ENCODE measurements around the gene ABCB9.

ABCB9 gene

GRCh38 chr12:122891661-122892525 is 74.4 kb downstream of the ABCB9 start:
- DNase-seq, result no peak

GRCh38 chr12:122889761-122890520 is 76.3 kb downstream of the ABCB9 start:
- DNase-seq, result no peak

DNA sequence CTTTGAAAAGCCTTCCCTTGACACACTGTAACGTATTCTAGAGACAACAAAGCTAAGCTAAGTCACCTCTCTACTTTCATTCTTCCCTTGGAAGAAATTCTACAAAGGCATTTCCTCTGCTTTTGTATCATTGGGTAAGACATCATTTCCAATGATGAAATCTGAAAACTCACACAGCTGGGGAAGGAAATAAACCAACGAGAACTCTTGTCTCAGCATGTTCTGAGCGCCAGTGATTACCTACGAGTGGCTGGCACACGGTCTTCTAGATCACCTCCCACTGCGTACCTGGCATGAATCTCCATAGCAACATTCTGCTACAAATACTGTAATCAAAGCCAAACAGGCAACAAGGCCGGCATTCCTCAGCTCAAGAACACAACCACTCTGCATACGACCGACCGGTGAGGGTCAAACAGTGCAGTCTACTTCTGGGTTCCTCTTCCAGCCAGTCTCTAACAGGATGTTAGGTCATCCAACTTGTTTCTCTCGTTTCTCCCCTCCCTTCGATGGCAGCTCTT is 78.0 kb downstream of the ABCB9 start:
- DNase-seq, result no peak

DNA sequence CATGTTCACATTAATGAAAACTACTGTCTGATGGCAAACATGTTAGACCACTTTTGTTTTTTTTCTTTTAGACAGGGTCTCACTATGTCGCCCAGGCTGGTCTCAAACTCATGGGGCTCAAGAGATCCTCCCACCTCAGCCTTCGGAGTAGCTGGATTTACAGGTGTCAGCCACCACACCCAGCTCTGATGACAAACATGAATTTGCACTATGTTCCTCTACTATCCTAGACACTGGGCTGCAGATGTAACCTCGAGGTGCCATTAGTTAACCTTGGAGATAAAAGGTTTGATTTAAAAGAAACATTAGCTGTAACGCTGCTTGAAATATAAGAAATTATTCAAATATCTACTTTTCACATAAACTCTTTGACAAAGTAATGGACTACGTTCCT is 78.4 kb downstream of the ABCB9 start:
- no peak for DNase-seq

GRCh38 chr12:122886851-122887818 is 79.1 kb downstream of the ABCB9 start:
- no peak for DNase-seq

DNA sequence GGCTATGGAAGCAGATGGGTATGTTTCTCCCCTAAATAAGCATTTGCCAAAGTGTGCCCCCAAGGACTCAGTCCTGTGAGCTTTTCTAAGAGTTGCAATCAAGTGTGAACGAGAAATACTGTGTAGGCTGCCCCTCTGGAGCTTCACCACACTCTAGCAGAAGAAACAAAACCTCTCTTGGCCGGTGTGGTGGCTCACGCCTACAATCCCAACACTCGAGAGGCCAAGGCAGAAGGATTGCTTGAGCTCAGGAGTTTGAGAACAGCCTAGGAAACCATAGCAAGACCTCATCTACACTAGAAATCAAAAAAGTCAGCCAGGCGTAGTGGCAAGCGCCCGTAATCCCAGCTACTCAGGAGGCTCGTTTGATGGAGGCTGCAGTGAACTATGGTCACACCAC is 80.1 kb downstream of the ABCB9 start:
- DNase-seq, result no peak

DNA sequence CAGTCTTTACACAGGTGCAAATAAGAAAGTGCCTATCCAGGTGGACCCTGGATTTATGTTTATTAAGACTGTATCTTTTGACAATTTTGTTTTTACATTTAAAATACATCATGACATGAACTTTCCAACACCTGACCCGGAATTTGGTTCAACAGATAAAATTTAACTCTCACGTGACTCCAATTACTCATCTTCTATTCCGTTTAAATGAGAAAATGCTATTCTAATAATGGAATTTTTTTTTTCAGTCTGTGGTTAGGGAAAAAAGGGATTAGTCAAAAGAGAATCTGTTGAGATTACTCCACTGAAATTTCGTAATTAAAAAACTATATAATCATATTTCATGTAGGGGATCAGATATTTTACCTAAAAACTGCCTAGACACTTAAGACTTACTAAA is 81.4 kb downstream of the ABCB9 start:
- DNase-seq, result no peak

DNA sequence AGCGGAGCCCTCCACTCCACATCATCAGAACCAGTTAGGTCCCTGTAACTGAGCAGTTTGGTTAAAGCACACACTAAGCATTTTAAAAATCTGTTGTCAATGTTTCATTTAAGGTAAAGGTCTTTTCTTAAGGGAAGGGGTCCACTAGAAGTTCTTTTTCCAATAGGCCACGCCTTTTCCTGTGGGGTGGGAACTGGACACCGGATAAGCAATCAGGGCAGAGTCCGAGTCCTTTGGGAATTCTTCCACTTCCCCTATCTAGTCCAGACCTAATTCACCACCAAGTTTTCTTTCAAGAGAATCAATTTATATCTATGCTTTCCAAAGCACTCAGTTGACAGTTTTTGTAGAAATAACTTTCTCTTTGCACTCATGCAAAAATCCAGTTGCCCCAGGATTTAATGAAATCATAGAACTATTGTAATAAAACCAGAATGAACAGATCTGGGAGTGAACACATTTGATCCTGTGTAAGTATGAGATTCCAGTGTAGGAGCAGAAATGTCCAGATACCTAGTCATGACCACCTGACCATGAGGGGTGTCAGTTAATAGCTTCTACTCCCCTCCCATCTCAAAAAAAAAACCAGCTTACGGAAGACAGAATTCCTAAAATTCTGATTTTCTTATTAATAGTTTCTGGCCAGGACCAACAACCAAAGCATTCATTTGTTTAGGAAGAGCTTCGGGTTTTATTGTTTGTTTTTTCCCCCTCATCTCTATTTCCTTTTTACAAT is 82.0 kb downstream of the ABCB9 start:
- DNase-seq, result no peak

DNA sequence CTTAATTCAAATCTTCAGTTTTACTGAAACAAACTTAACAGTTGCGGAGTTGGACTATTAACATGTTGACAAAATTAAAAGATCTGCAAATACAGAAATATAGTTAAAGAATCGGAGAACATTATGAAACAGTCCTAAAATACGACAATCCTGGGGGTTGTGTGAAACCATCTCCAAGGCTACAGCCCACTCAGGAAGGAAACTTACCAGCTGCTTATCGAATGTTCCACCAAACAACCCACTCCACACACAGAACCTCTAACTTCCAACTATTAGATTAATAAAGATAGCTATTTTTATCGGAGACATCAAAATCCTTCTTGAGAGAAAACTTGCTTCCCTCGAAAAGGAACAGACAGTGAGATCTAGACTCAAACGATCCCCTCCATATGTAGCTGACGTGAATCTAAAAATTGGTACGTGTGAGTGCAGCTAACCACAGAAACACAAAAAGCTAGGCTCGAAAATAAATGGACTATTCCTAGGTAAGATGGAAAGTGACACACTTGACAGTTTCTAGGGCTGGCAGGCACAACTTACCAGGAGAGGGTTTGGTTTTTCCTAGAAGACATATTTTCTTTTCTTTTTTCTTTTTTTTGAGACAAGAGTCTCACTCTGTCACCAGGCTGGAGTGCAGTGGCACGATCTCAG is 83.2 kb downstream of the ABCB9 start:
- no peak for DNase-seq

DNA sequence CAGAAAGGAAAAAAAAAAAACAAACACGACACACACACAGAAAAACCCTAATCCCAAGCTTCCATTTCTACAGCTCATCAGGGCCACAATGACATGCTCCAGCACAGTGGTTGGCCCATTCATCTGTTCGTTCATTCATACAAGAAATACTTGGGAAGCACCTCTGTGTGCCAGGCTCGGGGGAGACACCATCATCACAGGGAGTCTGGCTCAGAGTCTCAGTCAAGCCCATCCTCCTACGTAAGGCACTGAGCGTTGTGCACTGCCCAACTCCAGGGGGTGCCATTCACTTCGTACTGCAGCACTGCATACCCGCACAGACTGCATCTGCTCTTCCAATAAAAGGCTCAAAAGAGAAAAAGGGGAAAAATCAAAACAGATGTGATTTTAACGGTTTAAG is 85.6 kb downstream of the ABCB9 start:
- no peak for DNase-seq

DNA sequence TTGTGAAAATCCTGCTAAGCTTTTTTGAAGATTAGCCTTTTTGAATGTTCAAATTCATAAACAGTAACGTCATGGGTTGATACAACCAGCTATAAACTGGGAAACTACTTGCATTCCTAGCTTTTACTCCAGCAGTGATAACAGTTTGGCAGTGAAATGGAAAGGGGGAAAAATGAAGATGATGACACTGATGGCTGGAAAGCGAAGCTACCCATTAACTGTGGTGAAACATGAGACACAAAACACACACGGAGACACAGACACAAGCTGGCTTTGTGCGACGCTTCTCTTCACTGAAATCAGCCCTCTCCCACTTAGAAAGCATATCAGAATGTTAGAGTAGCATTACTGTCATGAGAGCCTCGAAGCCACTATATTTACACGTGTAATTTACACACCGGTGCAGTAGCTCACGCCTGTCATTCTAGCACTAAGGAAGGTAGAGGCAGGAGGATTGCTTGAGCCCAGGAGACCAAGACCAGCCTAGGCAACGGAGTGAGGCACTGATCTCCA is 86.1 kb downstream of the ABCB9 start:
- no peak for DNase-seq
